ENCODE measurements around the gene FAM209B.
"Not testable (repeated sequence)": the region's sequence is repeated elsewhere in the genome, so short reads cannot be mapped to it uniquely, and the experiment has no call there.

FAM209B gene, protein sequence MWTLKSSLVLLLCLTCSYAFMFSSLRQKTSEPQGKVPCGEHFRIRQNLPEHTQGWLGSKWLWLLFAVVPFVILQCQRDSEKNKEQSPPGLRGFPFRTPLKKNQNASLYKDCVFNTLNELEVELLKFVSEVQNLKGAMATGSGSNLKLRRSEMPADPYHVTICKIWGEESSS

DNA sequence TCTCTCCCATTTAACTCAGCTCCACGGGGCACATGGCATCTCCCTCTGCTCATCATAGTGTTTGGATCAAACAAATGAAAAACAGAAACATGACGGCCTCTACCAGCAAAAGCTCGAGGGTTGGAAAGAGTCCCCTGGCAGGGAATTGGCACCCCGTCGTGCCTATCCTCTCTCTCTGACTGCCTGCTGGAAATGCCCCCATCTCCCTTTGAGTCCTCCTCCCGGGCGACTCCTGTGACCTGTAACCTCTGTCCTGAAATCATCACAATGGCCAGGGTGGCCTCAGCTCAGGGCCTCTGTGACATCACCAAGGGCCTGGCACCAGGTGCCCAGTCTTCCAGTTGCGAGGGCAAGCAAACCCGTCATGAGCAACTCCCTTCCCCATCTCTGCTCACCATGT lies at the start of gene FAM209B:
Gene FAM209B, plus strand, starts transcription at position 301 of the 400 bp plus-strand sequence. Its CDS starts 96 bp downstream, at position 397.
- H3K9me3 ChIP-seq (ENCODE audit: control insufficient read depth in 1 of 2, low read length in 2 of 2); H3K27ac ChIP-seq (ENCODE audit: low read length); H3K4me1 ChIP-seq (ENCODE audit: control insufficient read depth in 1 of 2, insufficient read depth in 2 of 2, low read length in 2 of 2); H3K27me3 ChIP-seq (ENCODE audit: low read depth, low read length); H3K4me3 ChIP-seq (ENCODE audit: low read depth in 1 of 2, low read length in 2 of 2); H3K36me3 ChIP-seq (ENCODE audit: control insufficient read depth in 1 of 2, insufficient read depth in 2 of 2, low read length in 2 of 2): not testable (repeated sequence)

DNA sequence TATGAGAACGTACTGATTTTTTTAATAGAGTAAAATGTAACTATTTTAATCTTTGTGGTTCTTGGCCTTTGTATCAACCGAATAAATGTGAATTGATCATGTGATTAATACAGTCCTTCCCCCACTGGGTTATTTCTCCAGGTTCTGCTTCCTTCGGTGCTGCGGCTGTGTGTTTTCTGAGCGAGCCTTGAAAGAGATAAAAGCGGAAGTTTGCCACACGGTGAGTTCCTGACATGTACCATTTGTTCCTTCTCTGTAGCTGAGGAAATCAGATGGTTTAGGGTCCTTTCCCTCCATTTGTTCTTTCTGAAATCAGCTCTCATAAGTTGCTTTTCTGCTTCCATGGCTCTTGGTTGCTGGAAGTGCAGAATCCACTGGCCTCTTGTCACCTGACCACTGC lies 49.1 kb upstream of the FAM209B start:
- Histone ChIP-seq H3K36me3 (ENCODE audit: control insufficient read depth in 1 of 2, insufficient read depth in 2 of 2, low read length in 2 of 2) (peaks cover 43 to 75% of the 10 kb centered on the region in 2 donors), H3K27ac (ENCODE audit: low read length) (no peak overlapping the region), H3K27me3 (ENCODE audit: low read depth, low read length) (no peaks in the 10 kb centered on the region), H3K9me3 (ENCODE audit: control insufficient read depth in 1 of 2, low read length in 2 of 2) (no peaks in the 10 kb centered on the region), H3K4me1 (ENCODE audit: control insufficient read depth in 1 of 2, insufficient read depth in 2 of 2, low read length in 2 of 2) (no peaks in the 10 kb centered on the region), H3K4me3 (ENCODE audit: low read depth in 1 of 2, low read length in 2 of 2) (no peak overlapping the region)

DNA sequence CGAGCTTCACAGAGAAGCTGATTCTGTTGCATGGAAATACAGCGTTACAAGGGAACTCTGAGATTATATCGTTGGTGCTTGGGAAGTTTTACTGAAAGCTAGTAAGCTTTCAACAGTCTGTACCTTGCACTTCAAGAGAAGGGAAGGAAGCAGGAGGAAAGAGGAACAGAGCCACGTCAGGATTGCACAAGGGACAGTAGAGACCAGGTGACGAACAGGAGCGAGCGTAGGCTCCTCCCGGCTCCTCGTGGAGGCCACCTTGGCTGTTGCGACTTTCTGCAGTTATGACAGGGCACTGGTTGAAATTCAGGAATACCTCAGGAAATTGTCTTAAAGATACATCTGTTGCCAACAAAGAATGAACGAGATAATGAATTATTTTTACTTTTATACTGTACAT lies 45.8 kb upstream of the FAM209B start:
- H3K9me3 ChIP-seq (ENCODE audit: control insufficient read depth in 1 of 2, low read length in 2 of 2): no peaks in the 10 kb centered on the region
- no peak overlapping the region for H3K27ac ChIP-seq (ENCODE audit: low read length)
- H3K4me1 ChIP-seq (ENCODE audit: control insufficient read depth in 1 of 2, insufficient read depth in 2 of 2, low read length in 2 of 2): no peaks in the 10 kb centered on the region
- no peaks in the 10 kb centered on the region for H3K27me3 ChIP-seq (ENCODE audit: low read depth, low read length)
- no peak overlapping the region for H3K4me3 ChIP-seq (ENCODE audit: low read depth in 1 of 2, low read length in 2 of 2)
- peaks cover 37 to 68% of the 10 kb centered on the region in 2 donors for H3K36me3 ChIP-seq (ENCODE audit: control insufficient read depth in 1 of 2, insufficient read depth in 2 of 2, low read length in 2 of 2)

DNA sequence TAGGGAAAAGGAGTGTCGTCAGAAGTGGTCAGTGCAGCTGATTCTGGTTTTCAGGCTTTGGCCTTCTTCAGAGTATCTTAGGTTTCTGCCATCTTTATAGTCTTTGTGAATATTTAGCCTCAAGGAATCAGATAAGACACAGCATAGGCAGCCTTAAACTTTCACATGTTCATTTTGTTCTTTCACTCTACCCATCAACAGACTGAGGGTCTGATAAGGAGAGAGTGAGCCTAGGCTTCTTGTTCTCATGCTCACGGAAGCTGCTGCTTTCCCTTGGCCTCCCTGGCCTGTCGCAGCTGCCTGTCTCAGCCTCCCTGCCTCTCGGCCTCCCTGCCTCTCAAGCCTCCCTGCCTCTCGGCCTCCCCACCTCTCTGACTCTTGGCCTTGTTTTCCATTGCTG lies 44.5 kb upstream of the FAM209B start:
- no peak overlapping the region for H3K27ac ChIP-seq (ENCODE audit: low read length)
- H3K36me3 ChIP-seq (ENCODE audit: control insufficient read depth in 1 of 2, insufficient read depth in 2 of 2, low read length in 2 of 2): peaks cover 34 to 64% of the 10 kb centered on the region in 2 donors
- H3K4me1 ChIP-seq (ENCODE audit: control insufficient read depth in 1 of 2, insufficient read depth in 2 of 2, low read length in 2 of 2): no peaks in the 10 kb centered on the region

DNA sequence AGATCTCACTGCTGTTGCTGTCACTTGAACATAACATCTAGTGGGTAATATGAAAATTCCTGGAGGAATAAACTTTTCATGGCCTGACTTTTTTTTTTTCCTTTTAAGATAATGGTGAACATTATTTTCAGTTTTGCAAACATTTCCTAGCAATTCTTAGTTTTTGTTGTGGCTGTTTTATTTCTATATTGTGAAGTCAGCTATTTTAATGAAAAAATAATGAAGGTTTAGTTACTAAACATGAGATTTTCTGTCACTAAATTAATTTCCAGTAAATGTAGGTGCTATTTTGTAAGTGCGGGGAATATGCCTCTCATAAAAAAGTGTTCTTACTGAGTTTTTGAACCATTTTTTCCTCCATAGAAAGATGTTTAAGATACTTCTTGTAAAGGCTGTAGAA lies 31.9 kb upstream of the FAM209B start:
- Histone ChIP-seq H3K27ac (ENCODE audit: low read length) (no peak overlapping the region), H3K9me3 (ENCODE audit: control insufficient read depth in 1 of 2, low read length in 2 of 2) (no peaks in the 10 kb centered on the region), H3K4me3 (ENCODE audit: low read depth in 1 of 2, low read length in 2 of 2) (no peak overlapping the region), H3K27me3 (ENCODE audit: low read depth, low read length) (no peaks in the 10 kb centered on the region), H3K36me3 (ENCODE audit: control insufficient read depth in 1 of 2, insufficient read depth in 2 of 2, low read length in 2 of 2) (peaks cover 10 to 24% of the 10 kb centered on the region in 2 donors), H3K4me1 (ENCODE audit: control insufficient read depth in 1 of 2, insufficient read depth in 2 of 2, low read length in 2 of 2) (no peaks in the 10 kb centered on the region)

More for the DNA sequence above, 44.5 kb upstream of the FAM209B start:
- Histone ChIP-seq H3K27me3 (ENCODE audit: low read depth, low read length) (no peaks in the 10 kb centered on the region), H3K4me3 (ENCODE audit: low read depth in 1 of 2, low read length in 2 of 2) (no peak overlapping the region), H3K9me3 (ENCODE audit: control insufficient read depth in 1 of 2, low read length in 2 of 2) (no peaks in the 10 kb centered on the region)

DNA sequence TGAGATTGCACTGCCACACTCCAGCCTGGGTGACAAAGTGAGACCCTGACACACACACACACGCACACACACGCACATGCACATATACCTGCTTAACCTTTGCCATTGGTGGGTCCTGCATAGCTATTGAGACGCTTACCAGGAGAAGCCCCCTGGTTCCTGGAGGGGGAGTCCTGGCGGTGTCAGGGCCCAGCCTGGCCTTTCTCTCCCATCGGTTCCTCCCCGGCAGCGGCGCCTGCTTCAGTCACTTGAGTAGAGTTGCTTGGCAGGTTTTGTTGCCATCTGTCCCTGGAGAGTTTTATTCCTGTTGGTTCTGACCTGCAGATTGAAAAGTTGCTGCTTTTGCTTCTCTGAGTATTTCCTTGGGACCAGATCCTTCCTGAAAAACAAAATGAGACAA lies 29.1 kb upstream of the FAM209B start:
- Histone ChIP-seq H3K27me3 (ENCODE audit: low read depth, low read length) (no peaks in the 10 kb centered on the region), H3K4me1 (ENCODE audit: control insufficient read depth in 1 of 2, insufficient read depth in 2 of 2, low read length in 2 of 2) (no peaks in the 10 kb centered on the region), H3K9me3 (ENCODE audit: control insufficient read depth in 1 of 2, low read length in 2 of 2) (no peaks in the 10 kb centered on the region), H3K4me3 (ENCODE audit: low read depth in 1 of 2, low read length in 2 of 2) (no peak overlapping the region), H3K36me3 (ENCODE audit: control insufficient read depth in 1 of 2, insufficient read depth in 2 of 2, low read length in 2 of 2) (peaks cover 0 to 6% of the 10 kb centered on the region in 2 donors), H3K27ac (ENCODE audit: low read length) (no peak overlapping the region)

DNA sequence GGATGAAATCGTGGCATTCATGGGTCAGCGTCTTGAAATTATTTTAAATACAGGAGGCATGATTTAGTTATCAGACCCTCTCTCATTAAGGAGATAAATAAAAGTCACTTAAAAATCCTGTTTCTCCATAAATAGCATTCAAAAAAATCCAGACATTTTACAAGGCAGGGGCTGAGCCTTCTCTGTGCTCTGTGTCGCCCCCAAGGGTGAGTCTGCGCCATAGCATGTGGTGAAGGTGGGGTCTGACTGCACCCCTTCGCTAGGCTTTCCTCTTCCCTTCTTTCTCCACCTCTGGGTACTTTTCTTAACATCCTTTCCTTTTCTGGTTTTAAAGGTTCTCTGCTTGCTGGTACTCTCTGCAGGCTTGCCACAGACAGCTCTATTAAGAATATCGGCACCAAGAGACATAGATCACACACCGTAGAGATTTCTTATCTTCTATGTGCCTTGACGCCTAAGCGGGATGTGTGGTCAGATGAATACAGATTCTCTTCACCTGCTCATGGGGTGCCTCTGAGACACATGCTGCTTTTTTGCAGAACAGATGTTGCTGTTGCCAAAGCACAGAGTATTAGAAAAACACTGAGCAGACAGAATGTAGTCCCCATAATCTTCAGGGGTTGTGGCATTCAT lies 28.6 kb upstream of the FAM209B start:
- Histone ChIP-seq H3K4me1 (ENCODE audit: control insufficient read depth in 1 of 2, insufficient read depth in 2 of 2, low read length in 2 of 2) (peaks cover 0 to 3% of the 10 kb centered on the region in 2 donors), H3K4me3 (ENCODE audit: low read depth in 1 of 2, low read length in 2 of 2) (no peak overlapping the region), H3K27me3 (ENCODE audit: low read depth, low read length) (no peaks in the 10 kb centered on the region), H3K27ac (ENCODE audit: low read length) (no peak overlapping the region), H3K9me3 (ENCODE audit: control insufficient read depth in 1 of 2, low read length in 2 of 2) (no peaks in the 10 kb centered on the region), H3K36me3 (ENCODE audit: control insufficient read depth in 1 of 2, insufficient read depth in 2 of 2, low read length in 2 of 2) (peaks cover 0 to 6% of the 10 kb centered on the region in 2 donors)

DNA sequence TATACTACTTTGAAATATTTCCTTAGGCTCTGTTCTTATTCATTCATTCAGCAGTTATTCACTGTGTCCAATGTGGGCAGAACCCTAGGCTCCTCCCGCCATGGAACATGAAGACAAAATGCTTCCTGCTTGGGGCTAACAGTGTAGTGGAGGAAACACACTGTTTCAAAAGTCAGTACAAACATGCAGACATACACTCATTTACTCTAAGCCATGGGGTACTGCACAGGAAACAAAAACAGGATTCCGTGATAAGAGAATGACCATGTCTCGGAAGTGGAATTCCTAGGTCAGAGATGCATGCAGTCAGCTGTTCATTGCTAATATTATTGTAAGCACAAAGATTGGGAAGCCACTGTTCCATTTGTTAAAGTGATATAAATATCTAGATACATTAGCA lies 26.9 kb upstream of the FAM209B start:
- Histone ChIP-seq H3K4me1 (ENCODE audit: control insufficient read depth in 1 of 2, insufficient read depth in 2 of 2, low read length in 2 of 2) (peaks cover 0 to 5% of the 10 kb centered on the region in 2 donors), H3K9me3 (ENCODE audit: control insufficient read depth in 1 of 2, low read length in 2 of 2) (no peaks in the 10 kb centered on the region), H3K27ac (ENCODE audit: low read length) (no peak overlapping the region), H3K36me3 (ENCODE audit: control insufficient read depth in 1 of 2, insufficient read depth in 2 of 2, low read length in 2 of 2) (peaks cover 0 to 6% of the 10 kb centered on the region in 2 donors), H3K27me3 (ENCODE audit: low read depth, low read length) (no peaks in the 10 kb centered on the region), H3K4me3 (ENCODE audit: low read depth in 1 of 2, low read length in 2 of 2) (no peak overlapping the region)

DNA sequence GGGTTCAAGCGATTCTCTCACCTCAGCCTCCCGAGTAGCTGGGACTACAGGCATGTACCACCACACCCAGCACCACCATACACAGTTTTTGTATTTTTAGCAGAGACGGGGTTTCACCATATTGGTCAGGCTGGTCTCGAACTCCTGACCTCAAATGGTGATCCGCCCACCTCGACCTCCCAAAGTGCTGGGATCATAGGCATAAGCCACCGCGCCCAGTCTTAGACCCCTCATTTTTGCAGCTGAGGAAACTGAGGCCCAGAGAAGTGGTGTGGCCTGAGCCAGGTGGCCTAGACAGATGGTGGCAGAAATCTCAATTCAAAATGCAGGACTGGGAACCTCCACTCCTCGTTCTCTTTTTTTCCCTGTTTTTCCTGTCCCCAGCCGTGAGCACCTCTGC lies 21.1 kb upstream of the FAM209B start:
- peaks cover 0 to 22% of the 10 kb centered on the region in 2 donors for H3K4me1 ChIP-seq (ENCODE audit: control insufficient read depth in 1 of 2, insufficient read depth in 2 of 2, low read length in 2 of 2)
- no peak overlapping the region for H3K4me3 ChIP-seq (ENCODE audit: low read depth in 1 of 2, low read length in 2 of 2)
- H3K9me3 ChIP-seq (ENCODE audit: control insufficient read depth in 1 of 2, low read length in 2 of 2): no peaks in the 10 kb centered on the region
- no peaks in the 10 kb centered on the region for H3K27me3 ChIP-seq (ENCODE audit: low read depth, low read length)
- H3K36me3 ChIP-seq (ENCODE audit: control insufficient read depth in 1 of 2, insufficient read depth in 2 of 2, low read length in 2 of 2): peaks cover 1 to 4% of the 10 kb centered on the region in 2 donors
- H3K27ac ChIP-seq (ENCODE audit: low read length): no peak overlapping the region

DNA sequence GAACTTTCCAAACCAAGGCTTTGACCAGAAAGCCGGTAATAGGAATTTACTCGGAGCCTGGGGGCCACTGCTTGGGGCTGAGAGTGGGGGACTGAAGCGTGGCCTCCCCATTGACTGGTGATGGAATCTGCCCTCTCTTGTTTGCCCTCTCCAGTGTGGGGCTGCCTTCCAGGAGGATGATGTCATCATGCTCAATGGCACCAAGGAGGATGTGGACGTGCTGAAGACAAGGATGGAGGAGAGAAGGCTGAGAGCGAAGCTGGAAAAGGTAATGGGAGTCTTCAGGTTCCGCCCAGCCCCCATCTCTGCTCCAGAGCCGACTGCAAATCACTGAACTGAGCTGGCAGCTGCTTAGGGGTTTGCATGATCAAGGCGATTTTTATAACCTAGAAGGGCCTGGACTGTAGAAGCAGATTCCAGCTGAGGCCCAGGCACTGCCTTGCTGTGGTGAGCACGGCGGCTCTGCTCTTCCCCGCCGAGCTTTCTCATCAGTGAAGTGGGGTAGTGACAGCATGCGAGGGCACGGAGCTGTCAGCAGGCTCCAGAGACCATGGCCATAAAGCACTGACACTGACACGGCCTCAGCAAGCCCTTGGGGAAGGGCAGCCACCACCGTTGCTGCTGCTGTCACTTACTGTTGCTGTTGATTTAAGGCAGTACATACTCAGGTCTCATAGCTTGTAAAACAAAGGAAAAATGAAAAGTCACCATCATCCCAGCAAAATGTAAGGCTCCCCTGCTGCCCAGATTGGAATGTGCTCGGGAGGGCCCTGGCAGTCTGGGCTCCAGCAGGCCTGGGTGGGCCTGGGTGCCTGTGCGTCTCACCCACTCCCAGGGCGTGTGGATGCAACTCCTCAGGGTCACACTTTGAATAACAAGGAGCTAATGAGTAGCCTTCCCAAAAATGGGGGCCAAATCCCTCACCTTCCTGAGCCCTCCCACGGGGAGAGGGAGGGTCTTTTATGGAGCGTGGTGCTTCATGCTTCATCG lies 19.6 kb upstream of the FAM209B start:
- Histone ChIP-seq H3K27ac (ENCODE audit: low read length) (no peak overlapping the region), H3K27me3 (ENCODE audit: low read depth, low read length) (no peaks in the 10 kb centered on the region), H3K36me3 (ENCODE audit: control insufficient read depth in 1 of 2, insufficient read depth in 2 of 2, low read length in 2 of 2) (peaks cover 16 to 18% of the 10 kb centered on the region in 2 donors), H3K9me3 (ENCODE audit: control insufficient read depth in 1 of 2, low read length in 2 of 2) (no peaks in the 10 kb centered on the region), H3K4me3 (ENCODE audit: low read depth in 1 of 2, low read length in 2 of 2) (no peak overlapping the region), H3K4me1 (ENCODE audit: control insufficient read depth in 1 of 2, insufficient read depth in 2 of 2, low read length in 2 of 2) (peaks cover 0 to 30% of the 10 kb centered on the region in 2 donors)

DNA sequence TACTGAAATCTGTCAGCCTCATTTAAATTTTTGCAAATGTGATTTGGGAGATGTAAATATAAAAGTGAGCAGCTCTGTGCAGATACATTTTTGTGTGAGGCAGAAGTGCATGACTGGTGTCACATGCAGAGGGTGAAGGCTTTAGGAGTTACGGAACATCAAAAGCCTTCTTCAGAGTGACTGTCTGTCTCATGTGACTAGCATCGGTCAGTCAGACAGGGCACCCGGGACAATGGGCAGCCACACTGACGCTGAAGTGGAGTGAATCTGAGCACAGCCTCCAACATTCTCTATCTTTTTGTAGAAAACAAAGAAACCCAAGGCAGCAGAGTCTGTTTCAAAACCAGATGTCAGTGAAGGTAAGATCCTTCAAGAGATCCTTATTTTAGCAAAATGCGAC lies 16.4 kb upstream of the FAM209B start:
- Histone ChIP-seq H3K27ac (ENCODE audit: low read length) (no peak overlapping the region), H3K4me1 (ENCODE audit: control insufficient read depth in 1 of 2, insufficient read depth in 2 of 2, low read length in 2 of 2) (peaks cover 0 to 25% of the 10 kb centered on the region in 2 donors), H3K4me3 (ENCODE audit: low read depth in 1 of 2, low read length in 2 of 2) (no peak overlapping the region), H3K9me3 (ENCODE audit: control insufficient read depth in 1 of 2, low read length in 2 of 2) (peaks cover 11 to 13% of the 10 kb centered on the region in 2 donors), H3K36me3 (ENCODE audit: control insufficient read depth in 1 of 2, insufficient read depth in 2 of 2, low read length in 2 of 2) (peaks cover 34 to 46% of the 10 kb centered on the region in 2 donors), H3K27me3 (ENCODE audit: low read depth, low read length) (no peaks in the 10 kb centered on the region)
